GM18870 (cell line): ENCODE data around the gene KY.
"Not testable (repeated sequence)": the region's sequence is repeated elsewhere in the genome, so short reads cannot be mapped to it uniquely, and the experiment has no call there.

ENCODE experiments used
- ATAC-seq: cut with Tn5 transposase; IDR thresholded peaks from one replicate; pipeline ENCODE4 v1.9.1; 2021; ENCODE audit warnings: moderate library complexity; ENCODE audit not compliant: unreplicated experiment

KY gene

GRCh38 chr3:134605556-134605955 is 45.3 kb downstream of the KY start:
- ATAC-seq: no peak

GRCh38 chr3:134603956-134604355 is 46.9 kb downstream of the KY start:
- ATAC-seq: no peak

GRCh38 chr3:134603480-134603879 is 47.3 kb downstream of the KY start:
- no peak for ATAC-seq

- no peak for ATAC-seq
These were observed 48.4 kb downstream of the KY start for GRCh38 chr3:134602440-134602814.

GRCh38 chr3:134601539-134602439 is 49.0 kb downstream of the KY start:
- no peak for ATAC-seq

- no peak for ATAC-seq
These were observed 49.9 kb downstream of the KY start for GRCh38 chr3:134600685-134601463.

- ATAC-seq: no peak
These were observed 50.6 kb downstream of the KY start for GRCh38 chr3:134600206-134600605.

- no peak for ATAC-seq
These were observed 51.9 kb downstream of the KY start for GRCh38 chr3:134598763-134599545.

GRCh38 chr3:134597390-134597970 is 53.3 kb downstream of the KY start:
- no peak for ATAC-seq

GRCh38 chr3:134594986-134595385 is 55.8 kb downstream of the KY start:
- not testable (repeated sequence) for ATAC-seq

GRCh38 chr3:134594331-134594741 is 56.5 kb downstream of the KY start:
- ATAC-seq: no peak

- ATAC-seq: no peak
These were observed 58.0 kb downstream of the KY start for GRCh38 chr3:134592806-134593205.

- ATAC-seq: no peak
These were observed 60.1 kb downstream of the KY start for GRCh38 chr3:134590766-134591165.

GRCh38 chr3:134579141-134579665 is 71.6 kb downstream of the KY start:
- no peak for ATAC-seq

- no peak for ATAC-seq
These were observed 74.0 kb downstream of the KY start for GRCh38 chr3:134576831-134577230.

- ATAC-seq: no peak
These were observed 74.4 kb downstream of the KY start for GRCh38 chr3:134576426-134576825.

GRCh38 chr3:134569899-134570298 is 80.9 kb downstream of the KY start:
- ATAC-seq: not testable (repeated sequence)

- ATAC-seq: no peak
These were observed 82.0 kb downstream of the KY start for GRCh38 chr3:134568790-134569189.

GRCh38 chr3:134567605-134568004 is 83.2 kb downstream of the KY start:
- no peak for ATAC-seq

GRCh38 chr3:134564991-134565390 is 85.8 kb downstream of the KY start:
- no peak for ATAC-seq

- no peak for ATAC-seq
These were observed 87.2 kb downstream of the KY start for GRCh38 chr3:134563601-134564000.
